MM.1S (cell line): ENCODE data around the gene CMTM7.
"Not testable (repeated sequence)": the region's sequence is repeated elsewhere in the genome, so short reads cannot be mapped to it uniquely, and the experiment has no call there.

Experiments used
- DNase-seq: peaks from one replicate; pipeline ENCODE4 v3.0.0-alpha.2; 2015
- H2AFZ ChIP-seq: fragments of 300-600 bp; sonication (generic); 2 replicates; pipeline ENCODE4 v1.6.0; 2016; ENCODE audit warnings: antibody characterized with exemption, low read length
- H3F3A ChIP-seq: fragments of 300-600 bp; sonication (generic); 2 replicates; pipeline ENCODE4 v1.6.1; 2016; ENCODE audit warnings: mild to moderate bottlenecking, antibody characterized with exemption, low read length, moderate library complexity, mixed read lengths; ENCODE audit not compliant: insufficient read depth
- H3K27ac ChIP-seq: fragments of 300-600 bp; sonication (generic); 2 replicates; pipeline ENCODE4 v1.5.1; 2016; ENCODE audit warnings: mild to moderate bottlenecking, low read length
- H3K27me3 ChIP-seq: fragments of 300-600 bp; sonication (generic); replicated peaks from 2 replicates; pipeline ENCODE4 v1.6.0; 2016; ENCODE audit warnings: low read length; ENCODE audit not compliant: insufficient read depth
- H3K36me3 ChIP-seq: fragments of 300-600 bp; sonication (generic); replicated peaks from 2 replicates; pipeline ENCODE4 v1.6.1; 2016; ENCODE audit warnings: mild to moderate bottlenecking, low read length, mixed read lengths; ENCODE audit not compliant: insufficient read depth
- H3K4me1 ChIP-seq: fragments of 300-600 bp; sonication (generic); 2 replicates; pipeline ENCODE4 v1.6.1; 2016; ENCODE audit warnings: low read length, mixed read lengths
- H3K4me2 ChIP-seq: fragments of 300-600 bp; sonication (generic); 2 replicates; pipeline ENCODE4 v1.6.0; 2016; ENCODE audit warnings: low read depth, low read length
- H3K4me3 ChIP-seq: fragments of 300-600 bp; sonication (generic); 2 replicates; pipeline ENCODE4 v1.5.1; 2016; ENCODE audit warnings: low read length, mixed read lengths
- H3K79me2 ChIP-seq: fragments of 300-600 bp; sonication (generic); 2 replicates; pipeline ENCODE4 v1.6.1; 2016; ENCODE audit warnings: mixed run types, low read length, mixed read lengths
- H3K9ac ChIP-seq: fragments of 300-600 bp; sonication (generic); 2 replicates; pipeline ENCODE4 v1.6.1; 2016; ENCODE audit warnings: low read length, mixed read lengths
- H3K9me2 ChIP-seq: fragments of 300-600 bp; sonication (generic); replicated peaks from 2 replicates; pipeline ENCODE4 v1.6.1; 2016; ENCODE audit warnings: mild to moderate bottlenecking, low read length, mixed read lengths; ENCODE audit not compliant: insufficient read depth
- H3K9me3 ChIP-seq: fragments of 300-600 bp; sonication (generic); replicated peaks from 2 replicates; pipeline ENCODE4 v1.6.1; 2016; ENCODE audit warnings: mild to moderate bottlenecking, low read length, mixed read lengths; ENCODE audit not compliant: insufficient read depth
- H4K20me1 ChIP-seq: fragments of 300-600 bp; sonication (generic); 2 replicates; pipeline ENCODE4 v1.6.1; 2016; ENCODE audit warnings: mild to moderate bottlenecking, low read length, moderate library complexity, mixed read lengths; ENCODE audit not compliant: insufficient read depth
- EZH2 ChIP-seq: fragments of 300-600 bp; sonication (generic); optimal IDR thresholded peaks from 2 replicates; pipeline ENCODE3; 2017; ENCODE audit warnings: low read depth, mild to moderate bottlenecking, antibody characterized with exemption, low read length, mixed read lengths
- EZH2phosphoT487 ChIP-seq: fragments of 300-600 bp; sonication (generic); IDR thresholded peaks from 2 replicates; pipeline ENCODE4 v1.6.1; 2018; ENCODE audit warnings: antibody characterized with exemption, low read length
- TF ChIP-seq, protein P1 (sequence below): fragments of 300-600 bp; sonication (generic); IDR thresholded peaks from 2 replicates; pipeline ENCODE4 v1.5.1; 2016; ENCODE audit warnings: antibody characterized with exemption, low read length, mixed read lengths

Gene CMTM7

DNA sequence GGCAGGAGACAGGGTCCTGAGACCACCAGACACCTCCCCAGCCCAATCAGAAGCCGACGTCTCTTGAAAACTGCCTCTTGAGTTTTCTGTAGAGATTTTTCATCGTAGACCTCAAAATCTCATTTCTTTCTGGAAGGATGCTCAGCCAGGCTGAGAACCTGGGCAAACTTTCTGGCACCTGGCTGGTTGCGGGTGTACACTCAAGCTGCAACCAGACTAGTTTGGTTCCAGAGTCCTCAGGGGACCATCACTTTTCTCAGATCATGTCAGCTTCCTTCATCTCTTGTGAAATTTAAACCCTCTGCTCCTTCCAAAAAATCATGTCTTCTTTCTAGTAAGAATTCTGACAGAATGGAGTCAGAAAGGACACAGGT, 45.1 kb downstream of the CMTM7 start:
- TF ChIP-seq, protein P1, sequence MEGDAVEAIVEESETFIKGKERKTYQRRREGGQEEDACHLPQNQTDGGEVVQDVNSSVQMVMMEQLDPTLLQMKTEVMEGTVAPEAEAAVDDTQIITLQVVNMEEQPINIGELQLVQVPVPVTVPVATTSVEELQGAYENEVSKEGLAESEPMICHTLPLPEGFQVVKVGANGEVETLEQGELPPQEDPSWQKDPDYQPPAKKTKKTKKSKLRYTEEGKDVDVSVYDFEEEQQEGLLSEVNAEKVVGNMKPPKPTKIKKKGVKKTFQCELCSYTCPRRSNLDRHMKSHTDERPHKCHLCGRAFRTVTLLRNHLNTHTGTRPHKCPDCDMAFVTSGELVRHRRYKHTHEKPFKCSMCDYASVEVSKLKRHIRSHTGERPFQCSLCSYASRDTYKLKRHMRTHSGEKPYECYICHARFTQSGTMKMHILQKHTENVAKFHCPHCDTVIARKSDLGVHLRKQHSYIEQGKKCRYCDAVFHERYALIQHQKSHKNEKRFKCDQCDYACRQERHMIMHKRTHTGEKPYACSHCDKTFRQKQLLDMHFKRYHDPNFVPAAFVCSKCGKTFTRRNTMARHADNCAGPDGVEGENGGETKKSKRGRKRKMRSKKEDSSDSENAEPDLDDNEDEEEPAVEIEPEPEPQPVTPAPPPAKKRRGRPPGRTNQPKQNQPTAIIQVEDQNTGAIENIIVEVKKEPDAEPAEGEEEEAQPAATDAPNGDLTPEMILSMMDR, result no peak
- TF ChIP-seq EZH2phosphoT487, result no peak
- H3K27me3 ChIP-seq, result no peaks in the 10 kb centered on the region
- no peaks in the 10 kb centered on the region for H3K36me3 ChIP-seq
- no peaks in the 10 kb centered on the region for H3K79me2 ChIP-seq
- peaks cover 15% of the 10 kb centered on the region for H3F3A ChIP-seq
- H3K4me3 ChIP-seq, result no peak overlapping the region
- no peak overlapping the region for H3K4me2 ChIP-seq
- no peaks in the 10 kb centered on the region for H4K20me1 ChIP-seq
- no peak for DNase-seq
- H3K9me3 ChIP-seq, result no peaks in the 10 kb centered on the region
- no peaks in the 10 kb centered on the region for H3K9me2 ChIP-seq
- no peak overlapping the region for H2AFZ ChIP-seq
- H3K27ac ChIP-seq, result no peak overlapping the region
- H3K4me1 ChIP-seq, result peaks cover 25% of the 10 kb centered on the region
- no peak overlapping the region for H3K9ac ChIP-seq

DNA sequence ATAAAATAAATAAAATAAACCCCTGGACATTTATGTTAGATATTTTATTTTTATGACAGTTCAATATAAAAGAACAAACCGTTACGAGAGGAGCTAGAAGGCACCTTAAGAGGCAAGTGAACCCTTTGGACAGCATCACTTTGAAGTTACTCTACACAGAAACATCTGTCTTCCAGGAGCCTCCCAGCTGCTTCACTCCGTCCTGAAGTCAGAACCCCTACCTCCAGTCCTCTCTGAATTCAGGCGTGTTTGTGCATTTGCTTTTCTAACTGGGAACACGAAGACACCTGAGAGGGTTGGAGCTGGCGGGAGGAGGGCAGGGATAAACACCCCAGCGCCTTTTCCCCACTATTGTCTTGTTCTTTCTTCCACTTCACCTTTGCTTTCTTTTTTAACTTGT, 46.2 kb downstream of the CMTM7 start:
- Histone ChIP-seq H3K27me3 (no peaks in the 10 kb centered on the region), H3K9ac (no peak overlapping the region), H3K4me1 (peaks cover 16% of the 10 kb centered on the region), H3F3A (peaks cover 9% of the 10 kb centered on the region), H3K4me3 (no peak overlapping the region), H4K20me1 (no peaks in the 10 kb centered on the region), H3K9me3 (no peaks in the 10 kb centered on the region), H3K27ac (no peak overlapping the region), H2AFZ (no peak overlapping the region), H3K79me2 (no peaks in the 10 kb centered on the region), H3K36me3 (no peaks in the 10 kb centered on the region), H3K4me2 (no peak overlapping the region), H3K9me2 (no peaks in the 10 kb centered on the region)
- TF ChIP-seq, protein P1, result no peak
- TF ChIP-seq EZH2phosphoT487 (no peak), EZH2 (no peak)
- no peak for DNase-seq

DNA sequence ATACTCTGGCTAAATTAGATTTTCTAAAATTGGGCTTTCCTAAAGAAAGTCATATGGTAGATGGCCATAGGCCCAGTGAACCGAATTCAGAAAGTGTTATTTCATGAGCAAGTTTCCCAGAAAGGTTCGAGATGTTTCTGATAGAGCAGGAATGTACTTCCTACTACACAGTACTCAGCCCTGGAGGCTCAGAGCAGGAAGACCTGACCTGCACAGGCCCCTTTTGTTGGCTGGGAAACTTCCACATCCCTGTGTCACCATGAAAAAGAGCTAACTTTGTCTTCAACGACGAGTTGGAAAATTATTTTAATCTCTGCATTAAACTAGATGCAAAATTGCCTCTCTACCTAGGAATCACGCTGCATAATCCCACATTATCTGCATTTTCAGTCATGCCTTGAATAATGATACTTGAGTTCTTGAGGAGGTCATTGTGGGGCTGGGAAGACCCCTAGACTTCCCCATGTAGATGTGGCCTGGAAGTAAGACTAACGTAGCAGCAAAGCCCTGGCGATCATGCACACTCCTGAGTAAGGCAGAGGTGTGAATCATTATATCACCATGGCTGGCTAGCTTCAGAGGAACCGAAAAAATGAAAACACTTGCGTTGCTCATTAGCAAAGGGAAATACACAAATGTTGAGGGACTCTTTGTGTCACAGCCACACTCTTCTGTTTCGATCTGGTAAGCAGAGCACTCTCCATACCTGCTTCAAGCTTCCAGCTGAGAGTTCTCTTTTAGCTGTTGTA, 47.1 kb downstream of the CMTM7 start:
- Histone ChIP-seq H3K9ac (no peak overlapping the region), H2AFZ (no peak overlapping the region), H3K4me2 (peak overlapping the region; percentile 40), H4K20me1 (no peaks in the 10 kb centered on the region), H3K4me1 (peaks cover 8% of the 10 kb centered on the region), H3K36me3 (no peaks in the 10 kb centered on the region), H3K79me2 (no peaks in the 10 kb centered on the region), H3K9me2 (no peaks in the 10 kb centered on the region), H3K27ac (peak overlapping the region; percentile 17; the same call in 1 of the 2 replicates), H3K27me3 (no peaks in the 10 kb centered on the region), H3F3A (peaks cover under 1% of the 10 kb centered on the region; the same call in 1 of the 2 replicates), H3K9me3 (no peaks in the 10 kb centered on the region), H3K4me3 (no peak overlapping the region)
- TF ChIP-seq EZH2phosphoT487 (no peak), EZH2 (no peak)
- TF ChIP-seq, protein P1, result no peak
- DNase-seq, result peak; percentile 63

DNA sequence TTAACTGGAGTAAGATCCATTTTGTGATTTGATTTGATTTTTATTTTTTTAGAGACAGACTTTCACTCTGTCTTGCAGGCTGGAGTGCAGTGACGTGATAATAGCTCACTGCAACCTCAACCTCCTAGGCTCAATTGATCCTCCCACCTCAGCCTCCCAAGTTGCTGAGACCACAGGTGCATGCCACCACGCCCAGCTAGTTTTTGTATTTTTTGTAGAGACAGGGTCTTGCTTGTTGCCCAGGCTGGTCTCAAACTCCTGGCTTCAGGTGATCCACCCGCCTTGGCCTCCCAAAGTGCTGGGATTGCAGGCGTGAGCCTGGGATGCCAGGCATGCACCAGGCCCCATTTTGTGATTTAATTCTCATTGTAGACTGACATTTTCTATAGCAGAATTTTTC, 47.8 kb downstream of the CMTM7 start:
- not testable (repeated sequence) for H2AFZ ChIP-seq, H3K27me3 ChIP-seq, H3K9me2 ChIP-seq, H3F3A ChIP-seq, H3K4me3 ChIP-seq, H3K27ac ChIP-seq, H3K79me2 ChIP-seq, H3K9me3 ChIP-seq, H3K9ac ChIP-seq, DNase-seq, H3K36me3 ChIP-seq, H3K4me1 ChIP-seq, H4K20me1 ChIP-seq
- H3K4me2 ChIP-seq, result peak overlapping the region; percentile 40; the same call in 1 of the 2 replicates
